Liver (tissue), 2 donors: ENCODE data around the gene VAT1.

ENCODE experiments used
- NR2F2 ChIP-seq: IDR thresholded peaks from 2 replicates; pipeline ENCODE4 v1.6.1; 2016; ENCODE audit warnings: antibody characterized with exemption
- YY1 ChIP-seq: IDR thresholded peaks from 2 replicates; pipeline ENCODE4 v1.6.1; 2016; ENCODE audit warnings: antibody characterized with exemption, mild to moderate bottlenecking
- donor health status: healthy.

- TF ChIP-seq NR2F2 (no peak), YY1 (no peak)
These were observed at the start of gene VAT1 for GRCh38 chr17:43021741-43022512.
